Upper lobe of right lung (tissue), 1 donor: Measurements from ENCODE around the gene TEX261. TPM values are rescaled to one million over a fixed set of nuclear protein-coding genes. Genes with fewer than 3 reads are reported as not detected.

Experiments used
- ATAC-seq: fragments of 200-7000 bp; cut with Tn5 transposase; one replicate; pipeline ENCODE4 v1.9.1; 2020; ENCODE audit warnings: mild to moderate bottlenecking, moderate library complexity
- DNase-seq: peaks from one replicate; pipeline ENCODE4 v3.0.0-alpha.2; 2020
- H3K27ac ChIP-seq: fragments of 200-600 bp; one replicate; pipeline ENCODE4 v1.8.0; 2022
- H3K27me3 ChIP-seq: fragments of 200-600 bp; one replicate; pipeline ENCODE4 v1.8.0; 2022; ENCODE audit warnings: mild to moderate bottlenecking
- H3K36me3 ChIP-seq: fragments of 200-600 bp; one replicate; pipeline ENCODE4 v1.8.0; 2022
- H3K4me1 ChIP-seq: fragments of 200-600 bp; one replicate; pipeline ENCODE4 v1.8.0; 2022
- H3K4me3 ChIP-seq: fragments of 200-600 bp; one replicate; pipeline ENCODE4 v1.8.0; 2022; ENCODE audit warnings: mild to moderate bottlenecking
- H3K9me3 ChIP-seq: fragments of 200-600 bp; one replicate; pipeline ENCODE4 v1.8.0; 2022
- intact Hi-C: fragments of 100-400 bp; cut with DNase I; formaldehyde crosslinking; loops from one replicate; pipeline ENCODE4 v1.11.0; 2022
- total RNA-seq: library from RNA; stranded (reverse); fragmentation: NEBNext Ultra II Directional; extraction: Animal tissue kit (Norgen Biotek cat#: 25700); gene quantifications from one replicate; pipeline ENCODE4 v1.2.1, GENCODE V29; 2021
- TF ChIP-seq, protein P1 (sequence below): fragments of 200-600 bp; IDR thresholded peaks from one replicate; pipeline ENCODE4 v1.8.0; 2022; ENCODE audit warnings: antibody characterized with exemption
- donor health status: DM: no; HTN: yes; CAD: no; lungs with severe emphysema.

The TEX261 gene
- total RNA-seq, 1 donor from 2014 or later: 63.1 TPM

DNA sequence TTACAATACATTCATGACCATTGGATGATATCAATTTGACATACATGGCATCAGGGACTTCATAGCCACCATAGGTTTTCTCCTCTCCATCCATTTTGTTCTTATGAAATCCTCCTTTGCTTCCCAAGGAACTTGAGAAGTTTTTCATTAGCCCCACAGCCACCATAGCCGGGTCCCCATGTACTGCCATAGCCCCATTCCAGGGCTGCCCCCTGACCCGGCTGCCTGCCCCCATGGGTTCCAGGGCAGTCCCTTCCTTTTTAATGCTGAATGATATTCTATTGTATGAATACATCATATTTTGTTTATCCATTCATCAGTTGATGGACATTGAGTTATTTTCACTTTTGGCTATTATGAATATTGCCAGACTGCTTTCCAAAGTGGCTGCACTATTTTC is 38.5 kb downstream of the TEX261 start:
- H3K4me1 ChIP-seq: no peaks in the 10 kb centered on the region
- DNase-seq (peak; percentile 43), ATAC-seq (no peak)
- no peak overlapping the region for H3K4me3 ChIP-seq
- H3K9me3 ChIP-seq: no peaks in the 10 kb centered on the region
- H3K27ac ChIP-seq: no peak overlapping the region
- no peaks in the 10 kb centered on the region for H3K36me3 ChIP-seq
- TF ChIP-seq, protein P1, sequence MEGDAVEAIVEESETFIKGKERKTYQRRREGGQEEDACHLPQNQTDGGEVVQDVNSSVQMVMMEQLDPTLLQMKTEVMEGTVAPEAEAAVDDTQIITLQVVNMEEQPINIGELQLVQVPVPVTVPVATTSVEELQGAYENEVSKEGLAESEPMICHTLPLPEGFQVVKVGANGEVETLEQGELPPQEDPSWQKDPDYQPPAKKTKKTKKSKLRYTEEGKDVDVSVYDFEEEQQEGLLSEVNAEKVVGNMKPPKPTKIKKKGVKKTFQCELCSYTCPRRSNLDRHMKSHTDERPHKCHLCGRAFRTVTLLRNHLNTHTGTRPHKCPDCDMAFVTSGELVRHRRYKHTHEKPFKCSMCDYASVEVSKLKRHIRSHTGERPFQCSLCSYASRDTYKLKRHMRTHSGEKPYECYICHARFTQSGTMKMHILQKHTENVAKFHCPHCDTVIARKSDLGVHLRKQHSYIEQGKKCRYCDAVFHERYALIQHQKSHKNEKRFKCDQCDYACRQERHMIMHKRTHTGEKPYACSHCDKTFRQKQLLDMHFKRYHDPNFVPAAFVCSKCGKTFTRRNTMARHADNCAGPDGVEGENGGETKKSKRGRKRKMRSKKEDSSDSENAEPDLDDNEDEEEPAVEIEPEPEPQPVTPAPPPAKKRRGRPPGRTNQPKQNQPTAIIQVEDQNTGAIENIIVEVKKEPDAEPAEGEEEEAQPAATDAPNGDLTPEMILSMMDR: no peak
- intact Hi-C loops: no loop called here
- peaks cover 20% of the 10 kb centered on the region for H3K27me3 ChIP-seq

DNA sequence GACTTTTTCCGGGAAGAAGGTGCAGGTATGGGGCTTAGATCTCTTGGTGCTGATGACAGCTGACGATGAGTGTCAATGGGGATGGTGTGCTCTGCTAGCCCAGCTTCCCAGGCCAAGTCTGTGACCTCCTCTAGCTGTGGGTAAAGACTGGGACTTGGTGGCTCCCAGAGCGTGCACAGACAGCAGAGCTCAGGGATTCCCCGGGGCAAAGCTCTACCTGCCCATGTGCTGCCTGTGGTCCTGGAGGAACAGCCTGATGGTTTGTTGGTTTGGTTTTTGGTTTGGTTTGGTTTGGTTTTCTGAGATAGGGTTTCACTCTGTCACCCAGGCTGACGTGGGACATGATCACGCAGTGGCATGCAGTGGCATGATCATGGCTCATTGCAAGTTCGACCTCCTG is 39.8 kb downstream of the TEX261 start:
- peak; percentile 33 for DNase-seq
- TF ChIP-seq, protein P1: no peak
- Histone ChIP-seq H3K27ac (no peak overlapping the region), H3K4me3 (no peak overlapping the region), H3K4me1 (no peaks in the 10 kb centered on the region), H3K9me3 (no peaks in the 10 kb centered on the region), H3K36me3 (no peaks in the 10 kb centered on the region), H3K27me3 (peaks cover 20% of the 10 kb centered on the region)
- intact Hi-C loops: no loop called here
- no peak for ATAC-seq

DNA sequence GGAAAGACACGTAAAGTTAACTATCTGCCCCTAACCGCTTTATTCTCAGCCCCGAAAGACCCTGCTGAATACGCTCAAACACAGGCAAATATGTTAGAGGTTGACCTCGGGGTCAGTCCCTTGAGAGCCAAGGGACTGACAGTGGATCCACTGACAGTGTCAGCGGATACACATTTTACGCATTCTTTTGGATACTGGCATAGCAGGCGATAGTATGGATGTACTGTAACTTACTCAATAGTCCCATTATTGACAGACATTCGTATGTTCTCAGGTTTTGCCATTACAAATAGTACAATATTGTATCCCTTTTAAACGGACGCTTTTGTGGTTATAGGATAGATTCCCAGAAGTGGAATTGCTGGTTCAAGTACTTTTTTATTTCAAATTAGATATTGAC is 45.6 kb downstream of the TEX261 start:
- intact Hi-C loops: loop anchor here (10.0 kb wide), 1 partner anchor 74 kb away; no protein-coding TSS in a partner anchor
- ATAC-seq: no peak
- no peak for DNase-seq
- Histone ChIP-seq H3K27me3 (peaks cover 10% of the 10 kb centered on the region), H3K4me3 (no peak overlapping the region), H3K4me1 (no peaks in the 10 kb centered on the region), H3K27ac (no peak overlapping the region), H3K36me3 (no peaks in the 10 kb centered on the region), H3K9me3 (no peaks in the 10 kb centered on the region)
- TF ChIP-seq, protein P1: no peak

DNA sequence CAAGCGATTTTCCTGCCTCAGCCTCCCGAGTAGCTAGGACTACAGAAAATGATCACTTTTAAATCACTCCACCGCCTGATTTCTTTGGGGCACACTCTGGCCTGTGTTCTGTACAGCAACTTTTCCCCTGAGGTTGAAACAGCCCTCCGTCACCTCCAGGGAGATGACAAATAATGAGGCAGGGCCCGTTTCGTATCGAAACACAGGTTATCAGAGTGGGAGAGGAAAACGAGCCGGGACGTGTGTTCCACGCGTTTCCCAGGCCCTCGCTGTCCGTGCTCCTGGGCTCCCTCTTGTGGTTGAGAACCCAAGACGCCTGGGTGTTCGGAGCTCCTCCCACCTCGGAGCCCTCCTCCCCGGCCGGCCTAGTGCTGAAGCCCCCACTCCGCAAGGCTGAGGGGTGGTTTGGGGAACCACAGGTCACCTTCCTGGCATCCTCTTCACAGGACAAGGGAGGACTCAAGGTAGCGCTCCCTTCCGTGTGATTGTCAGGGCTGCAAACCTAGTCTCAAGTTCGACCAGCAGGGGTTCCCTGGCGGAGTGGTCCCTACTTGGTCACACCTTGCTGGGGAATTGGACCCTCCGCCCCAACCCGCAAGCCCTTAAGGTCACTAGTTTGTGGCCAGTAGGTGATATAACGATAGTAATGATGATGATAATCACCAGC is 46.2 kb downstream of the TEX261 start:
- no peaks in the 10 kb centered on the region for H3K9me3 ChIP-seq
- H3K4me3 ChIP-seq: peak overlapping the region; percentile 29
- DNase-seq (peak; percentile 86), ATAC-seq (peak; percentile 97)
- no peak overlapping the region for H3K27ac ChIP-seq
- TF ChIP-seq, protein P1: peak; percentile 85
- no peaks in the 10 kb centered on the region for H3K36me3 ChIP-seq
- H3K4me1 ChIP-seq: no peaks in the 10 kb centered on the region
- intact Hi-C loops: loop anchor here (10.0 kb wide), 1 partner anchor 74 kb away; no protein-coding TSS in a partner anchor
- peaks cover 10% of the 10 kb centered on the region for H3K27me3 ChIP-seq

DNA sequence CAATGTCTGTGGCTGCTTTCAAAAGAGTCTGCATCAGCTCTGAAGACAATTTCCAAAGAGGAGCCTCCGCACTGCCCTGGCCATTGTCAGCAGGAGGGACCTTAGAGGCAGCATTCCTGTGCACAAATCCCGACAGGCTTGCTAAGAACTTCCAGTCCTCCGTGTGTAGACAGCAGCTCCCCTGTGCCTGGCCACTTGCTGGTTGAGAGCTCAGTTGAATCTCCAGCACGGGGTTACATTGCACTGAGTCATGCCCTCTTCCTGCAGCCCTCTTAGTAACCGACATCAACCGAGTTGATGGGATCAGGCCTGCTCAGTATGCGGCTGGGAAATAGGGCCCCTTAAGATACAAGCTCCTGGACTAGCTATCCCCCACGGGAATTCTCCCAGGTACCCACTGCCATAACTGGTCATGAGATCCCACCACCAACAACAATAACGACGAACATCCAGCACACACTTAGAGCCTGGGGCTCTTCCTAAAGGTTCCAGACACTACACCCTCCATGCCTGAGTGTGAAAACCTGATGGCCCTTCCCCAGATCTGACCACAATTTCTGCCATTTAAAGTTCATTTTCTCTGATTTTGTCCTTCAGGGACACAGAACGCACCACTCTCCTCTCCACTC is 47.0 kb downstream of the TEX261 start:
- Histone ChIP-seq H3K27me3 (peaks cover 4% of the 10 kb centered on the region), H3K27ac (no peak overlapping the region), H3K4me1 (no peaks in the 10 kb centered on the region), H3K9me3 (no peaks in the 10 kb centered on the region), H3K36me3 (no peaks in the 10 kb centered on the region), H3K4me3 (no peak overlapping the region)
- ATAC-seq (no peak), DNase-seq (peak; percentile 28)
- TF ChIP-seq, protein P1: no peak
- intact Hi-C loops: loop anchor here (10.0 kb wide), 1 partner anchor 73 kb away; no protein-coding TSS in a partner anchor
